HG02885 (cell line): ENCODE measurements around the gene COL9A3.

Source experiments
- ATAC-seq: cut with Tn5 transposase; IDR thresholded peaks from one replicate; pipeline ENCODE4 v1.9.1; 2021; ENCODE audit warnings: mild to moderate bottlenecking; ENCODE audit not compliant: unreplicated experiment, poor library complexity

The COL9A3 gene

GRCh38 chr20:62808211-62808865 is 8.5 kb upstream of the COL9A3 start:
- ATAC-seq: no peak

DNA sequence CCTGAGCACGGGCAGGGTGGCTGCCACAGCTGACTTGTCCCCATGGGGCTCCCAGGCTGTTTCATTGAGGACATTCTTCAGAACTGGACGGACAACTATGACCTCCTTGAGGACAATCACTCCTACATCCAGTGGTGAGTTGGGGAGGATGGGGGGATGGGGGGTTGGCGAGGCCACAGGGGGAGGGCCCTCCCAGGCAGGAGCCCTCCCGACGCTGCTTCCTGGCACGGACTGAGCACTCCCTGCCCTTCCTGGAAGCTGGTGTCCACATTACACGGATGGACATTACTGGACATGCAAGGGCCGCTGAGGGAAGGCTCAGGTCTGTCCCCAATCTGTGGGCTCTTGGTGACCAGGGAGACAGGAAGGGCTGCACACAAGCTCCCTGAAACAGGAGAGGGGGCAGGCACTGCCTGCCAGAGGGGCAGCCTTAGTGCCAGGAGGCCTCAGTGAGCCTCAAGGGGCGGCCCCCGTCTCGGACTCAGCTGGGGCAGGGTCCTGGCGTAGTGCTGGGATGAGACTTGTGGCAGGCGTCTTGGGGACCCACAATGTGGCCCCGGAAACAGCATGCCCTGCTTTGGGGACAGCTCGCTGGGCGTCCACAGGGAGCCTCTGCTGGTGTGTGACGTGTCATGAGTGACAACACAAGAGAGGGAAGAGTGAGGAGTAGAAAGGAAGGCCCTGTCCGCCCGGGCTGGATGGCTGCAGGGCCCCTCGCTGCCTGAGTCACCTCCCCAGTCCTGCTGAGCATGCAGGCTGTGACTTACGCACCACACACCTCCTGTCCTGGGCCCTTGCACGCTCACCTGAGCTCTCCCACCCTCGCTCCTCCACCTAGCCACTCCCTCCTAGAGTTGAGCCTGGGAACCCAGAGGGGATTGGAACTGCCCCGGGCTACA is 7.1 kb upstream of the COL9A3 start:
- ATAC-seq: no peak

DNA sequence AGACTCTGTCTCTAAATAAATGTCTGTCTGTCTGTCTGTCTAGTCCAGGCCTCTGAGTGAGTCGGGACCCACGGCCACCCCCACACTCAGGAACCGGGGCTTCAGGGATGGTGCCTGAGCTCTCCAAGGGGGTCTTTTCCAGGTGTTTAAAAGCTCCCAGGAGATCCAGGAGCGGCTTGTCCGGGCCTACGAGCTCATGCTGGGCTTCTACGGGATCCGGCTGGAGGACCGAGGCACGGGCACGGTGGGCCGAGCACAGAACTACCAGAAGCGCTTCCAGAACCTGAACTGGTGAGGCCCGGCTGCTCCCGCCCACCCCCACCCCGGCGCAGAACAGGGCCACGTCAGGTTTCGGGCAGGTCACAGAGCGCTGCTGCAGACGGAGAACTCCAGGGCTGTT is 5.5 kb upstream of the COL9A3 start:
- no peak for ATAC-seq

DNA sequence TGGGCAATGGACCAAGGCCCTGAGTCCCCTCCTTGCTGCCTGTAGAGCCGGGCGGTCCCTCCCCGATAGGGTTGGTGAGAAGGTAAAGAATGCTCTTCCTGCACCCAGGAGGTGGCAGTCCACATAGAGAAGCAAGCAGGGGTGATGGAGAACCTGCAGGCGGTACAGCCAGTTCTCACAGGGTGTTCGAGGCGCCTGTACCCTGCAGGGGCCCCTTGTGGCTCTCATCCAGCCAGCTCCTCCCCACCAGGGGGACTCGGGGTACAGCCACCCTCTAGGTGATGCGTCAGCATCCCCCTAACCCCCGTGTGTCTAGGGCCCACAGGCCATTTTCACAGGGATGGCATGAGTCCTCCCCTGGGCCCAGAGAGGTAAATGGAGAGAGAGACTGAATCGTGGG is 5.1 kb upstream of the COL9A3 start:
- ATAC-seq: no peak

GRCh38 chr20:62812181-62812906 is 4.5 kb upstream of the COL9A3 start:
- ATAC-seq: no peak

GRCh38 chr20:62812907-62813200 is 4.0 kb upstream of the COL9A3 start:
- ATAC-seq: no peak

- no peak for ATAC-seq
Observed at GRCh38 chr20:62813588-62813987, 3.3 kb upstream of the COL9A3 start.

- ATAC-seq: no peak
Observed at GRCh38 chr20:62814060-62814708, 2.7 kb upstream of the COL9A3 start.

GRCh38 chr20:62814709-62815065 is 2.2 kb upstream of the COL9A3 start:
- no peak for ATAC-seq

DNA sequence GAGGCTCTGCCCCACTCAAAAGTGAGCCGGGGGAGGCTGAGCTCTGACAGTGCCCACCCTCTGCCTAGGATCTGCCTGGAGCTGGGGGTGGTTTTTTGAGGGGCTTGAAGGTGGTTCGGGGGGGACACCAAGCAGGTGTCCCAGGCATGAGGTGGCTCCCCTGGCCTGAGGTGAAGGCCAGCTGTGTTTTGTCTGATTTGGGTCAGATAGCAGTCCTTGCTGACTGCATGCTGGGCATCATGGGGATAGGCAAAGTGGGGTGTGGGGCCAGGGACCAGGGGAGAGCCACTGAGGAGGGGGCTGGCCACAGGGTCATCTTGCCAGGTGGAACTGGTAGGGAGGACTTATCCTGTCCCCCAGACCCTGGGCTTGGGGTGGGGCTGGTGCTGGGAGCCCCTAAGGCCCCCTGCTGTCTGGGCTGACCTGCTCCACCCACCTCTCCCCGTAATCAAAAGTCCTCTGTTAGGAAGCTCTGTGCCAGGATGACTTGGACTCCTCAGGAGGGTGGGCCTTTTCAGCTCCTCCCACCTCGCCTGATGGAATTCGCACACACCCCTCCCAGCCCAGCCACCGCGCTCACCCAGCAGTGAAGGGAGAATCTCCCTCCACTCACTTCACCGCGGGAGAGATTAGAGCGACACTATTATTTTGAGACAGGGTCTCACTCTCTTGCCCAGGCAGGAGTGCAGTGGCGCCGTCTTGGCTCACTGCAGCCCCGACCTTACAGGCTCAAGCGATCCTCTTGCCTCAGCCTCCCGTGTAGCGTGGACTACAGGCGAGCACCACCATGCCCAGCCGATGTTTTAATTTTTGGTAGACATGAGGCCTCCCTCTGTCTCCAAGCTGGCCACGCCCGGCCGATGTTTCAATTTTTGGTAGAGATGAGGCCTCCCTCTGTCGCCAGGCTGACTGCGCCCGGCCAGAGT is 1.5 kb upstream of the COL9A3 start:
- ATAC-seq: no peak

- ATAC-seq: no peak
Observed at GRCh38 chr20:62816031-62816883, 593 bp upstream of the COL9A3 start.

GRCh38 chr20:62817975-62818591 is 1.2 kb downstream of the COL9A3 start:
- ATAC-seq: no peak

DNA sequence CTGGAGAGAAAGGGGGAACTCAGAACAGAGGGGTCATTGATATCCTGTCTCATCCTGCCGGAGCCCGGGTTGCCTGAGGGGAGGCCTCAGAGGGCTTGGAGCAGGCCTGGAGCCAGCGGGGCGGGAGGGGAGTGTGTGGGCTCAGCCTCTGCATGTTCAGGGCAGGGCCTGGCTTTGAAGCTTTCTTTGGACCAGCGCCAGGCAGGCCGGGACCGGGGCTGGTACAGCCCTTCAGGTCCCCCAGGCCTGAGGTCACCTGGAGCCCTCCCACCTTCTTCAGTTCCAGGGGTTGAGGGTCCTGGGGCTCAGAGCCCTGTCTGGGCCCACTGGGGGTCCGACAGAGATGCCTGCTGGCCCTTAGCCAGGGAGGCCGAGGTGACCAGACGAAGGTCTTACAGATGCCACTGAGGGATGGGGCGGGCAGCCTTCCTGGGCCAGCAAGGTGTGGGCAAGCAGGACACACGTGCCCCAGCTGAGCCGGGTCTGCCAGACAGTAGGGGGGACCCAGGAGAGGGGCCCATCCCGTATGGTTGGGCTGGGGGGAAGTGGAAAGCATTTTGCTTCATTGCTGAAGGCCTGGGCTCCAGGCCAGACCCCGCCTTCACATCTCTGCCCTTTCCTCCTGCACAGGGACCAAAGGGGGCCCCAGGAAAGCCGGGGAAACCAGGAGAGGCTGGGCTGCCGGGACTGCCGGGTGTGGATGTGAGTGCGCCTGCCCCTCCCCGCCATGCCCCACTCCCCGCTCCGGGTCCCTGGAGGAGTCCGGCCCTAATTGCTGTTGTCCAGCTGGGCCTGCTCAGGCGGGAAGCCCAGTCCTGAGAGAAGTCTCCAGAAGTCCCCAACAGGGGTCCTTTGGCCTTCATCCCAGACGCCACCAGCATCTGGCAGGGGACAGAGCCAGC is 2.0 kb downstream of the COL9A3 start:
- ATAC-seq: no peak

DNA sequence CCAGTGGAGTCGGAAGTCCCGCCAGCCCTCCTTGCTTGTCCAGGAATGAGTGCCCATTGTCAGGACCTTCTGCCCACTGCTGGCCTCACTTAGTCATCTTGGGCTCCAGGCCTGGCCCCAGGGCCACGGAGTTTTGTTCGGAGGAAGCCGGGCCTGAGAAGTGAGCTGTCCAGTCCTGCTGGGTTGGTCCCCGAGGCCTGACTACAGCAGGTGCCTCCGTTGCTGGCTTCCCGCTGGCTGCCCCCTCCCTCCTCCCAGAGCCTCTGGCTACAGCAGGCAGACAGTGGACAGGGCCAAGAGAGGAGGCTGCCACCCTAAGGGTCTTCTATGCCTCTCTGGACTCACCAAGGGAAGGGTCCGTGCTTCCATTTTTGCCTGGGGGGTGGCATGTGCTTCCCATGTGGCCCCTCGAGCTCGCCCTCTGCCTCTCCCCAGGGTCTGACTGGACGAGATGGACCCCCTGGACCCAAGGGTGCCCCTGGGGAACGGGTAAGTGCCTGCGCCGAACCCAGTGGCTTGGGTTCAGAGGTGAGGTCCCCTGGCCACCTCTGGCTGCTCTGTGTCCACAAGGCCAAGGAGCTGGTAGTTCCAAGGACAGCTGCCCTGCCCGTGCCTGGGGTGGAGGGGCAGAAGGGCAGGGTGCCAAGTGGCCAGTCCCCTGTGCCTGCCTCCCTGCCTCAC is 2.8 kb downstream of the COL9A3 start:
- ATAC-seq: no peak

DNA sequence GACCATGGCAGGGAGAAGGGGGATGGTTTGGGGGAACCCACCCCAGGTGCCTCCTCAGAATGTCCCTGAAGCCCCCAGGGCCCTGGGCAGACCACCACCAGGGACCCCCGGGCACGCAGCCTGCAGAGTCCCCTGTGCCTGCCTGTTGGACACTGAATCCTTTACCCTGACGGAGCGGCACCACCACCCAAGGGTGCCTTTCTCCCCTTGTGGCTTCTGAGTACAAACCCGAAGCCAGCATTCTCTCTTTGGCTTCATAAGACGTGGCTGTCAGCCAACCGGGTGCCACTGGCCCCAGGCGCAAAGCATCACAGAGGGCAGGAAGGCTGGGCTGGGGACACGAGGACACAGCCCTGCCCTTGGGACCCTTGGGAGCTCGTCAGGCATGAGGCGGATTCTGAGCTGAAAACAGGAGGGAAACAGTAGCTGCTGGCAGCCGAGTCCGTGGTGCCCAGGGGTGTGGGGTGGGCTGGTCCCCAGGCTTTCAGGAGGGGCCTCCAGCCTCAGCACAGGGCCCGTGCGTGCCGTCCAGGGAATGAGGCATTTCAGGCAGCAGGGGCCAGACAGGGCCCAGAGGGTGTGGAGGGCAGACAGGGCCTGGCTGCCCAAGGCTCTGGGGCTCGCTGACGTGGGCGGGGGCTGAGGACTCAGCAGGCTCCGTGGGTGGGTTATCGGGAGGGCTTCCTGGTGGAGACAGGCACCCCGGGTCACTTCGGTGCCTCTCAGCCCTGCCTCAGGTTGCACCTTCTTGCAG is 3.5 kb downstream of the COL9A3 start:
- no peak for ATAC-seq

- no peak for ATAC-seq
Observed at GRCh38 chr20:62820962-62821725, 4.3 kb downstream of the COL9A3 start.
